ENCODE measurements around the gene WDR64. TPM values are rescaled to one million over a fixed set of nuclear protein-coding genes. Genes with fewer than 3 reads are reported as not detected.

The WDR64 gene
- total and polyA plus RNA-seq, 9 donors: 0.10 to 0.67 (median 0.34) TPM; not detected in 2

DNA sequence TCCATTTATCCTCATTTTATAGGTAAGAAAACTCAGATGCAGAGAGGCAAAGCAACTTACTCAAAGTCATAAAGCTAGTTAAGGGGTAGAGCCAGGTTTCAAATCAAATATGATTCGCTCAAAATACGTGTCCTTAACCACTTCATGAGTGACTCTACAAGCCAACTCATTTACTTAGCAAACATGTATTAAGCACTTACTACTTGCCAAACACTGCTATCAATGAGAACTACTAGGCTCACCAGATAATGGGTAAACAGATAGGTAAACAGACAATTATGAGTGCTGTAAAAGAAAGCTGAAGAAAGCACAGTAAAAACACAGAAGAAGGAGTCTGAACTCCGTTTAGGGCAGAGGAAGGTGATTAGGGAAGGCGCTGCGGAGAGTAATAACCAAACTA, 65.9 kb downstream of the WDR64 start:
- no peaks in the 10 kb centered on the region for H3K4me1 ChIP-seq (ENCODE audit: insufficient read depth)
- intact Hi-C loops (cut with DNase I): no loop called here
- H3K9me3 ChIP-seq: no peaks in the 10 kb centered on the region
- no peak overlapping the region for H3K4me3 ChIP-seq
- TF ChIP-seq POLR2A (IDR thresholded peaks at IDR 0.05): no peak
- TF ChIP-seq, protein P1, sequence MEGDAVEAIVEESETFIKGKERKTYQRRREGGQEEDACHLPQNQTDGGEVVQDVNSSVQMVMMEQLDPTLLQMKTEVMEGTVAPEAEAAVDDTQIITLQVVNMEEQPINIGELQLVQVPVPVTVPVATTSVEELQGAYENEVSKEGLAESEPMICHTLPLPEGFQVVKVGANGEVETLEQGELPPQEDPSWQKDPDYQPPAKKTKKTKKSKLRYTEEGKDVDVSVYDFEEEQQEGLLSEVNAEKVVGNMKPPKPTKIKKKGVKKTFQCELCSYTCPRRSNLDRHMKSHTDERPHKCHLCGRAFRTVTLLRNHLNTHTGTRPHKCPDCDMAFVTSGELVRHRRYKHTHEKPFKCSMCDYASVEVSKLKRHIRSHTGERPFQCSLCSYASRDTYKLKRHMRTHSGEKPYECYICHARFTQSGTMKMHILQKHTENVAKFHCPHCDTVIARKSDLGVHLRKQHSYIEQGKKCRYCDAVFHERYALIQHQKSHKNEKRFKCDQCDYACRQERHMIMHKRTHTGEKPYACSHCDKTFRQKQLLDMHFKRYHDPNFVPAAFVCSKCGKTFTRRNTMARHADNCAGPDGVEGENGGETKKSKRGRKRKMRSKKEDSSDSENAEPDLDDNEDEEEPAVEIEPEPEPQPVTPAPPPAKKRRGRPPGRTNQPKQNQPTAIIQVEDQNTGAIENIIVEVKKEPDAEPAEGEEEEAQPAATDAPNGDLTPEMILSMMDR (IDR thresholded peaks at IDR 0.05): no peak
- no peak for TF ChIP-seq EP300 (IDR thresholded peaks at IDR 0.05)
- H3K27ac ChIP-seq: no peak overlapping the region
- no peaks in the 10 kb centered on the region for H3K27me3 ChIP-seq
- no peak for DNase-seq
- 83 to 84% (median 83%) methylated on average over 5 of the region's 5 CpGs for WGBS, 3 donors
- no peaks in the 10 kb centered on the region for H3K36me3 ChIP-seq

DNA sequence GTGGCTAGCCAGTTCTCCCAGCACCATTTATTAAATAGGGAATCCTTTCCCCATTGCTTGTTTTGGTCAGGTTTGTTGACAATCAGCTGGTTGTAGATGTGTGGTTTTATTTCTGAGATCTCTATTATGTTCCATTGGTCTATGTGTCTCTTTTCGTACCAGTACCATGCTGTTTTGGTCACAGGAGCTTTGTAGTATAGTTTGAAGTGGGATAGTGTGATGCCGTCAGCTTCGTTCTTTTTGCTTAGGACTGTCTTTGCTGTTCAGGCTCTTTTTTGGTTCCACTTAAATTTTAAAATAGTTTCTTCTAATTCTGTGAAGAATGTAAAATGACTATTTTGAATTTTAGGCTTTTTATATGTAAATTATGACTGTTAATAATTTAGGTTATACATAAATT, 68.9 kb downstream of the WDR64 start:
- no peaks in the 10 kb centered on the region for H3K9me3 ChIP-seq
- intact Hi-C loops (cut with DNase I): no loop called here
- no peak overlapping the region for H3K4me3 ChIP-seq
- no peaks in the 10 kb centered on the region for H3K27me3 ChIP-seq
- H3K36me3 ChIP-seq: no peaks in the 10 kb centered on the region
- H3K27ac ChIP-seq: no peak overlapping the region
- H3K4me1 ChIP-seq (ENCODE audit: insufficient read depth): no peaks in the 10 kb centered on the region
- 94 to 97% (median 97%) methylated on average over 3 of the region's 3 CpGs for WGBS, 3 donors
- no peak for DNase-seq
- TF ChIP-seq, protein P1 (IDR thresholded peaks at IDR 0.05): no peak
- TF ChIP-seq POLR2A (IDR thresholded peaks at IDR 0.05) (no peak), EP300 (IDR thresholded peaks at IDR 0.05) (no peak)

DNA sequence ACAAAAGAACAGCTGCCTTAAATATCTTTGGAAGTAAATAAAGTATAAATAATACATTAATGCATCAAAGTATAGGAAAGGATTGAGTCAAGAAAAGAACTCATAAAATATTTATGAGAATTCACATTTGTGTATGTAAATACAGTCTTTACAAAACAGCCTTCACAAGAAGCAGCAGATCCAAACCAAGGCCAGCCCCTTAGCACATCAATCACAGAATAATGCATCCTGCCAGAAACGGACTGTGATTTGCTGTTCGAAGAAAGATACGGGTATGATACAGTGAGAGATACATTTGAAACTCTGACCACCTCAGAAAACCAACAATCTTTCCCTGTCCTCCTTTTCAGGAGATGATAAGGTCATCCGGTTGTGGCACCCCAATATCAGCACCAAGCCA, 70.9 kb downstream of the WDR64 start:
- Histone ChIP-seq H3K4me3 (no peak overlapping the region), H3K4me1 (ENCODE audit: insufficient read depth) (no peaks in the 10 kb centered on the region), H3K27ac (no peak overlapping the region), H3K27me3 (no peaks in the 10 kb centered on the region), H3K9me3 (no peaks in the 10 kb centered on the region), H3K36me3 (no peaks in the 10 kb centered on the region)
- intact Hi-C loops (cut with DNase I): no loop called here
- TF ChIP-seq, protein P1 (IDR thresholded peaks at IDR 0.05): no peak
- TF ChIP-seq EP300 (IDR thresholded peaks at IDR 0.05): no peak
- TF ChIP-seq POLR2A (IDR thresholded peaks at IDR 0.05): no peak
- no peak for DNase-seq
- WGBS, 3 donors: 21 to 42% (median 34%) methylated on average over 4 of the region's 4 CpGs

DNA sequence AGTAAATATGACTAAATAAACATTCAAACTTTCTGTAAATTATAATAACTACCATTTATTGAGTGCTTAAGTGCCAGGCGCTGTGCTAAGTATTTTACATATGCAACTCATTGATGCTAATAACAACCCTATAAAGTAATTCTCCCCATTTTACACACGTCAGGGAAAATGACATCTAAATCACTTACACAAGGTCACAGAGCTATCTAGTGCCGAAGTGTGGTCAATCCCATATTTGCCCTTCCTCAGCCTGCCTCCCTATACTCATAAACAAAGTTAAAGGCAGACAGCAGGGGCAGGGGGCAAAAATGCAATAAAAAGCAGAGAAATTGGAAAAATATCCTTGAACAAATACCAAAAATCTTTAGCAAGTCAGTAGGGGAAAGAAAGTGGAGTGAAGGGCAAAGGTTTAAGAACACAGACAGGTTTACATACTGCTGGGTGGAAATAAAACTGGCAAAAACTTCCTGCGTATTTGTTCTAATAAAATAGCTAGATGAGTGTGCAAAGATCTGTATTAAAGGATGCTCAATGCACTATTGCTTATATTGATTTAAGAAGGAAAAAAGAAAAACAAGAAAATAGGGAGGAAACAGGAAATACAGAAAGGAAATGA, 72.8 kb downstream of the WDR64 start:
- H3K27ac ChIP-seq: no peak overlapping the region
- H3K36me3 ChIP-seq: no peaks in the 10 kb centered on the region
- intact Hi-C loops (cut with DNase I): no loop called here
- no peaks in the 10 kb centered on the region for H3K27me3 ChIP-seq
- H3K4me1 ChIP-seq (ENCODE audit: insufficient read depth): no peaks in the 10 kb centered on the region
- no peak for TF ChIP-seq POLR2A (IDR thresholded peaks at IDR 0.05)
- TF ChIP-seq EP300 (IDR thresholded peaks at IDR 0.05): no peak
- TF ChIP-seq, protein P1 (IDR thresholded peaks at IDR 0.05): no peak
- WGBS, 3 donors: 37 to 52% (median 47%) methylated on average over 4 of the region's 4 CpGs
- H3K9me3 ChIP-seq: no peaks in the 10 kb centered on the region
- DNase-seq: no peak
- no peak overlapping the region for H3K4me3 ChIP-seq

Data from ovary (tissue), 9 donors.